NCI-H187 treated with DMSO at 0.1 percent for 48 hours (cell line): ENCODE measurements around the gene NCOR2.
"Not testable (repeated sequence)": the region's sequence is repeated elsewhere in the genome, so short reads cannot be mapped to it uniquely, and the experiment has no call there.

ENCODE experiments used
- DNase-seq: peaks from one replicate; lab custom pipeline; 2025; lab: John Stamatoyannopoulos, UW

NCOR2 gene

DNA sequence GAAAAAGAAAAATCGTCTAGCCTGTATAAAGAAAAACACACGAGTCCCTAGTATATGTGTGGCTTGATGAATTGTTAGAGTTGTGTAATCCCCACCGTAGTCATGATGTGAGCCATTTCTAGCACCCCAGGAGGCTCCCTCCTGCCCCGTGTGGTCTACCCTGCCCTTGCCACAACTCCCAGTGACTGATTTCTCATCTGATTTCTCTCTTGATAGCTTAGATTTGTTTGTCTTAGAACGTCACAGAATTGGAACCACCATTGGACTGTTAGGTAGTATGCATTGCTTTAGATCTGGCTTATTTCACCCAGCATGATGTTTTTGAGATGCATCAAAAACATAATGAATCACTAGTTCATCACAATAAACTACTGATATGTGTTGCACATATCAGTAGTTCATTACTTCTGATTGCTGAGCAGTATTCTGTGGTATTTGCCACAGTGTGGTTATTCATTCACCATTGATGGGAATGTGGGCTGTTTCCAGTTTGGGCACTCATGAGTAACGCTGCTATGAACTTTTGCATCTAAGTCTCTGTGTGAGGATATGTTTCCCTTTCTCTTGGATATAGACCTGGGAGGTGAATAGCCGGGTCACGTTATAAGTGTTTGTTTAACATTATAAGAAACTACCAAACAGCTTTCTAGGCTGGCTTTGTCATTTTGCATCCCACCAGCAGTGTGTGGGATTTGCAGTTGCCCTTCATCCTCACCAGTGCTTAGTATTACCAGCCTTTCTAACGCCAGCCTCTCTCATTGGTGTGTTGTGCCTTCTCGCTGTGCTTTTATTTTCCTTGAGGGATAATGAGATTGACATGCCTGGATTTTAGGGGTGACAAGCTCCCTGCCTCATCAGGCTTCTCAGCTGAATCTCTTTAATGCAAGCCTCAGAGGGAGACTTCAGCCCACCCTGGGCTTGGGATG lies 31.9 kb upstream of the NCOR2 start:
- DNase-seq: no peak

DNA sequence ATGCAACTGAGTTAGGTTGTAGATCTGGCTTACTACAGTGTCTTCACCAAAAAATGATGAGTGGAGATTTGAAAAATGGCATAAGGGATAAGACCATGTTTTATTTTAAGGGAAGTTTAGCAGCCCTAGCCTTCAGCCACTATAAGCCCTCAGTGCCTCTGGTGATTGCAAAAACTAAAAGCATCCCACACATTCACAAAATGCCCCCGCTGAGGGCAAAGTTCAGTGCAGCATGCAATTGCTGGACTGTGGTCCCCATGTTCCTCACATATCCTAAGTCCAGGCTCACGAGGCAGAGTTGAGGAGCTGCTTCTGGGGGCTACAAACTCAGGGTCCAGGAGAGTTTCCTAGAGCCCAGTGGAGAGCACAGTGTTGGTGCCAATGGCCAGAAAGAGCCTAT lies 29.6 kb upstream of the NCOR2 start:
- DNase-seq: no peak

DNA sequence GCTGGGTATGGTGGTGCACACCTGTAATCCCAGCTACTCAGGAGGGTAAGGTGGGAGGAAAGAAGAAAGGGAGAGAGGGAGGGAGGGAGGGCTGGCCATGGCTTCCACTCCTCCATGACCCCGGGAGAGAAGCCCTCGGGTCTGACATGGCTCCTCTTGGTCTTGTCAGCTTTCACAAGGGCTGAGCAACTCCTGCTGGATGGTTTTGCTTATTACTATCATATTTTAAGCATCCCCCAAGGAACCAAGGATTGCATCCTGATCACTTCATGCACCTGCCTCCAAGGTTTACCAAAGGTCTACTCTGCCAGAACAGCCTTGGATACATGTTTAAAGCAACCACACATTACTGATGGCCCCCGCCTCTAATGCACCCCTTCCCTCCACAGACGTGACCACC lies 28.0 kb upstream of the NCOR2 start:
- no peak for DNase-seq

- DNase-seq: no peak
Observed at GRCh38 chr12:124594851-124595250, 27.4 kb upstream of the NCOR2 start.

DNA sequence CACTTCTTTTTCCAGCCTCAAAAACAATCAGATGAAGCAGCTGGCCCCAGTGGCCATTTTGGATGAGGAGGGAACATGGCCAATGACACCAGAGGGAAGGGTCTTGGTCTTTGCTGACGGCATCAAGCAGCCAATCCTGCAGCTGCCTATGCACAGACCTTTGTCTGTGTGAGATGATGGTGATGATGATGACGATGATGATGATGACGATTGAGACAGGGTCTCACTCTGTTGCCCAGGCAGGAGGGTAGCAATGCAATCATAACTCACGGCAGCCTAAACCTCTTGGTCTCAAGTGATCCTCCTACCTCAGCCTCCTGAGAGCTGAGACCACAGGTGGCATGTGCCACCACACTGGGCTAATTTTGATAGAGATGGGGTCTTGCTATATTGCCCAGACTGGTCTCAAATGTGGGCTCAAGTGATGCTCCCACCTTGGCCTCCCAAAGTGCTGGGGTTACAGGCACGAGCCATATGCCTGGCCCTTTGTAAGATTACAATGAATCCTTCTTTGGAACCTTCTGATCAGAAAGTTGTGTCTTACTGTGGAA lies 26.5 kb upstream of the NCOR2 start:
- no peak for DNase-seq

- DNase-seq: no peak
Observed at GRCh38 chr12:124593176-124593575, 25.8 kb upstream of the NCOR2 start.

GRCh38 chr12:124592481-124593160 lies 25.2 kb upstream of the NCOR2 start:
- no peak for DNase-seq

DNA sequence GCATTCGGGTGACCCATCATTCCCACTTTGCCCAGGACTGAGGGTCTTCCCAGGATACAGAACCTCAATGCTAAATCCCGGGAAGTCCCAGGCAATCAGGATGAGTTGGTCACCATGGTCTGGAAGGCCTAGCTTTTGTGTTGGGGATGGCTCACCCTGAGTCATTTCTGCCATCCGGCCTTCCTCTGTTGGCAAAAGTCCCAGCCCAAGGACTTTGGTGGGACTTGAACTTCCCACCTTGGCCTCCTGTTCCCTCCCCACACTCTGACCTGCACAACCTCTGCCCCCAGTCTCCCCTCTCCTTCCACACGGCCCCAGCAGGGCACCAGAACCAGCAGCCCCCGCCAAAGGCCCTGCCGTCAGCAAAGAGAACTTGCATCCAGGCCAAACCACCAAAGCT lies 24.6 kb upstream of the NCOR2 start:
- no peak for DNase-seq

GRCh38 chr12:124590447-124590846 lies 23.0 kb upstream of the NCOR2 start:
- no peak for DNase-seq

GRCh38 chr12:124588751-124589267 lies 21.4 kb upstream of the NCOR2 start:
- DNase-seq: no peak

DNA sequence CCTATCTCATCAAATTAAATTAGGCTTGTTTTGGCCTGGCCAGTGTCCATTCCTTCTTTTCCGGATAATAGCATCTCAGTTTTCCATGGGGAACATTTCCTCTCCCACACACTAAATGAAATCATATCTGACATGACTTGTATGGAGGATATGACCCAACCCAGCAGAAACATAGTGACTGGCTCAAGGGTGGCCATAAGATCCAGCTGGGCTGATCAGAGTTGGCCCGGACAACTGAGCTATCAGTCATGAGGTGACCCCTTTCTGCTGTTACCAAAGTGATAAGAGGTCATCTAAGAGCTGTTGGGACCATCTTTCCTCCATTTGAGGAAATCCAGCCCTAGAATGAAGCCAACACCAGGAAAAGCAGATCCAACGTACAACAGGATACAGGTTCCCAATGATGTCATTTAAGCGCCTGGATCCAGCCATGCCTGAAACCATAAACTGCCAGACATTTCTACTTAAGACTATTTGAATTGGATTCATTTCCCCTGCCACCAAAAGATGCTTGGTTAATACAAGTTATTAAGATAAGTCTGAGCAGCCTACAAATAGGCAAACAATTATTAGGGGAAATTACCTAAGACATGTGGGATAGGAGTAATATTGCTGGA lies 20.7 kb upstream of the NCOR2 start:
- DNase-seq: no peak

DNA sequence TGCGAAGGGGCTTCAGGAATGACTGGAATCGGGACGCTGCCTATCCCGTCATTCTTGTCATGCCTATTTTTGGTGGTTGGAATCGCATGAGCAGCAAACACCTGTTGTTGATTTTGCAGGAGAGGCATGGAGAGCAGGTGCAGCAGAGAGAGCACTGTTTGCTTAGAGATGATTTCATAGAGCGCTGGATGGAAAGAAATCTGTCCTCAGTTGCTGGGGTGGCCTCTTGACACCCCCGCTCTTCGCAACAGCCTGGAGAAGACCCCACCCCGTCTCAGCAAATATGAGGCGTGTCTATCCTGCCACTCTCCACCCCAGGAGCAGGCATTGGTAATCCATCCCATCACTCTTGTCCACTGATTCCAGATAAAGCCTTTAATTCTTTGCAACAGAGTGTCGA lies 19.3 kb upstream of the NCOR2 start:
- peak; percentile 98 for DNase-seq

- DNase-seq: not testable (repeated sequence)
Observed at GRCh38 chr12:124584494-124584893, 17.1 kb upstream of the NCOR2 start.

- DNase-seq: no peak
Observed at GRCh38 chr12:124583854-124584253, 16.4 kb upstream of the NCOR2 start.

GRCh38 chr12:124582108-124582424 lies 14.7 kb upstream of the NCOR2 start:
- DNase-seq: no peak

- no peak for DNase-seq
Observed at GRCh38 chr12:124581307-124582107, 14.1 kb upstream of the NCOR2 start.

GRCh38 chr12:124579921-124580517 lies 12.6 kb upstream of the NCOR2 start:
- DNase-seq: no peak

- DNase-seq: no peak
Observed at GRCh38 chr12:124578854-124579253, 11.4 kb upstream of the NCOR2 start.

GRCh38 chr12:124578445-124578844 lies 11.0 kb upstream of the NCOR2 start:
- no peak for DNase-seq

DNA sequence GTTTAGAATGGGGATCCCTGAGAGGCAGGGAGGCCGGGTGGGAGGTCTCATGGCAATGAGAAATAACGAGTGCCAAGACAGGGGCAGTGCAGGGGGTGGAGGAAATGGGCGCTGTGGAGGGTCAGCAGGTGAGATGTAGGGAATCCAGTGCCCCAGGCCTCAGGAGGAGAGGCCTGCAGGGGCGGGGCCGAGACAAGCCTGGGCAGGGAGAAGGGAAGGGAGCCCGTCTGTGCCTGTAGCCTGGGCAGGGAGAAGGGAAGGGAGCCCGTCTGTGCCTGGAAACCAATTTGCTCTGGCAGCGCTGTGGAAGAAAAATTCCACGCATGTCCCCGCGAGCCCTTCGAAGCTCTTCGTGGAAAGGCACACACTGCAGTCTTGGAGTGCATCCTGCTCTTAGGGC lies 10.6 kb upstream of the NCOR2 start:
- DNase-seq: no peak

- DNase-seq: no peak
Observed at GRCh38 chr12:124577374-124577773, 10.0 kb upstream of the NCOR2 start.
